ENCODE measurements around the gene OR10X1. TPM values are rescaled to one million over a fixed set of nuclear protein-coding genes. Genes with fewer than 3 reads are reported as not detected.

OR10X1 gene
- not detected for total RNA-seq
- polyA plus RNA-seq = not detected

- no peak for DNase-seq (ENCODE audit: low spot score)
- no peaks in the 10 kb centered on the region for H3K9me3 ChIP-seq (ENCODE audit: control insufficient read depth in 4 of 4, low read length in 3 of 4)
- H3K27ac ChIP-seq (ENCODE audit: low read depth in 1 of 2, low read length in 2 of 2) = no peak within 1 kb of the TSS
- H3K4me1 ChIP-seq (ENCODE audit: control insufficient read depth in 4 of 4, insufficient read depth in 4 of 4, low read length in 3 of 4) = no peaks in the 10 kb centered on the region
- no peak within 1 kb of the TSS for H3K9ac ChIP-seq (ENCODE audit: low read depth in 1 of 2, low read length in 2 of 2)
- H3K36me3 ChIP-seq (ENCODE audit: control insufficient read depth in 4 of 4, insufficient read depth in 3 of 4, low read depth in 1 of 4, low read length in 3 of 4) = no peaks in the 10 kb centered on the region
- peaks cover 0 to 7% (median 0%) of the 10 kb centered on the region in 4 donors for H3K27me3 ChIP-seq (ENCODE audit: control insufficient read depth in 4 of 4, insufficient read depth in 4 of 4, low read length in 3 of 4)
- 63% methylated on average over 1 of the region's 1 CpG for WGBS
- no peak within 1 kb of the TSS for H3K4me3 ChIP-seq (ENCODE audit: low read depth in 1 of 3, low read length in 3 of 3)
- TF ChIP-seq ATF3 (IDR thresholded peaks at IDR 0.05) = no peak
- no peak for TF ChIP-seq TAF1 (conservative IDR thresholded peaks at IDR 0.05)
- no peak for TF ChIP-seq FOXA1 (IDR thresholded peaks at IDR 0.05)
- no peak for TF ChIP-seq REST (IDR thresholded peaks at IDR 0.05)
- no peak for TF ChIP-seq RAD21 (IDR thresholded peaks at IDR 0.05)
- TF ChIP-seq RXRA (IDR thresholded peaks at IDR 0.05) = no peak
- no peak for TF ChIP-seq JUND (IDR thresholded peaks at IDR 0.05)
- no peak for TF ChIP-seq CTCF (IDR thresholded peaks at IDR 0.05; ENCODE audit: low read depth, low read length, missing input control)
- no peak for TF ChIP-seq ZBTB33 (IDR thresholded peaks at IDR 0.05)
These were observed at the start of gene OR10X1 for GRCh38 chr1:158579733-158580132. Gene OR10X1 (minus strand): TSS chr1:158579899. CDS start chr1:158579899, 0 bp downstream.

GRCh38 chr1:158613764-158614163 lies 34.1 kb upstream of the OR10X1 start:
- Histone ChIP-seq H3K27me3 (ENCODE audit: control insufficient read depth in 4 of 4, insufficient read depth in 4 of 4, low read length in 3 of 4) (peaks cover 0 to 2% (median 0%) of the 10 kb centered on the region in 4 donors), H3K4me1 (ENCODE audit: control insufficient read depth in 4 of 4, insufficient read depth in 4 of 4, low read length in 3 of 4) (no peaks in the 10 kb centered on the region), H3K9ac (ENCODE audit: low read depth in 1 of 2, low read length in 2 of 2) (no peak overlapping the region), H3K9me3 (ENCODE audit: control insufficient read depth in 4 of 4, low read length in 3 of 4) (peaks cover 0 to 3% (median 0%) of the 10 kb centered on the region in 4 donors), H3K4me3 (ENCODE audit: low read depth in 1 of 3, low read length in 3 of 3) (no peak overlapping the region), H3K27ac (ENCODE audit: low read depth in 1 of 2, low read length in 2 of 2) (no peak overlapping the region), H3K36me3 (ENCODE audit: control insufficient read depth in 4 of 4, insufficient read depth in 3 of 4, low read depth in 1 of 4, low read length in 3 of 4) (no peaks in the 10 kb centered on the region)
- WGBS = 70% methylated on average over 3 of the region's 3 CpGs
- TF ChIP-seq YY1 (IDR thresholded peaks at IDR 0.05) (no peak), MAX (IDR thresholded peaks at IDR 0.05) (no peak)
- no peak for DNase-seq (ENCODE audit: low spot score)
